ENCODE results near the gene FGGY. TPM values are rescaled to one million over a fixed set of nuclear protein-coding genes. Genes with fewer than 3 reads are reported as not detected.
A peak's percentile ranks its signal among the peaks of the same experiment; 100 is the strongest.

FGGY gene
- total RNA-seq, 4 donors from 2014 or later, result 23.3 to 26.4 (median 25.3) TPM

GRCh38 chr1:59666106-59666505 lies 369.2 kb downstream of the FGGY start:
- TF ChIP-seq POLR2A (IDR thresholded peaks at IDR 0.05; ENCODE audit: low read depth), result no peak
- TF ChIP-seq EP300 (IDR thresholded peaks at IDR 0.05), result no peak
- no peak for TF ChIP-seq POLR2AphosphoS5 (IDR thresholded peaks at IDR 0.05)
- no peak for TF ChIP-seq CTCF (IDR thresholded peaks at IDR 0.05)
- Histone ChIP-seq H3K9me3 (no peaks in the 10 kb centered on the region), H3K36me3 (no peaks in the 10 kb centered on the region), H3K4me3 (no peak overlapping the region), H3K4me1 (peaks cover 7 to 18% (median 12%) of the 10 kb centered on the region in 4 donors), H3K27me3 (no peaks in the 10 kb centered on the region), H3K27ac (replicated peaks in 1 of 4) (no peak overlapping the region)
- intact Hi-C loops (cut with DNase I), result no loop called here
- 95% methylated on average over 1 of the region's 1 CpG for WGBS
- DNase-seq (ENCODE audit: extremely low spot score), result no peak

- no peak overlapping the region for H3K27ac ChIP-seq (replicated peaks in 1 of 4)
- H3K4me3 ChIP-seq, result no peak overlapping the region
- DNase-seq (ENCODE audit: extremely low spot score), result no peak
- peaks cover 8 to 21% (median 14%) of the 10 kb centered on the region in 4 donors for H3K4me1 ChIP-seq
- no peaks in the 10 kb centered on the region for H3K27me3 ChIP-seq
- H3K36me3 ChIP-seq, result no peaks in the 10 kb centered on the region
- H3K9me3 ChIP-seq, result no peaks in the 10 kb centered on the region
- TF ChIP-seq EP300 (IDR thresholded peaks at IDR 0.05) (no peak), POLR2AphosphoS5 (IDR thresholded peaks at IDR 0.05) (no peak), CTCF (IDR thresholded peaks at IDR 0.05) (no peak), POLR2A (IDR thresholded peaks at IDR 0.05; ENCODE audit: low read depth) (no peak)
- intact Hi-C loops (cut with DNase I), result no loop called here
- WGBS, result 96% methylated on average over 3 of the region's 3 CpGs
These were observed 370.1 kb downstream of the FGGY start for GRCh38 chr1:59667020-59667419.

GRCh38 chr1:59669752-59670312 lies 372.9 kb downstream of the FGGY start:
- Histone ChIP-seq H3K27ac (replicated peaks in 1 of 4) (peak overlapping the region; percentile 27 to 57 (median 38)), H3K36me3 (no peaks in the 10 kb centered on the region), H3K4me3 (no peak overlapping the region), H3K4me1 (peaks cover 22 to 38% (median 27%) of the 10 kb centered on the region in 4 donors), H3K27me3 (no peaks in the 10 kb centered on the region), H3K9me3 (no peaks in the 10 kb centered on the region)
- 75% methylated on average over 9 of the region's 9 CpGs for WGBS
- peak; percentile 83 for DNase-seq (ENCODE audit: extremely low spot score)
- TF ChIP-seq POLR2AphosphoS5 (IDR thresholded peaks at IDR 0.05) (peak in 1 of 2 donors; percentile 12), EP300 (IDR thresholded peaks at IDR 0.05) (no peak)
- intact Hi-C loops (cut with DNase I), result no loop called here

GRCh38 chr1:59670662-59671061 lies 373.8 kb downstream of the FGGY start:
- TF ChIP-seq POLR2AphosphoS5 (IDR thresholded peaks at IDR 0.05), result no peak
- no peak for TF ChIP-seq POLR2A (IDR thresholded peaks at IDR 0.05; ENCODE audit: low read depth)
- TF ChIP-seq EP300 (IDR thresholded peaks at IDR 0.05), result no peak
- no peak for TF ChIP-seq CTCF (IDR thresholded peaks at IDR 0.05)
- 89% methylated on average over 1 of the region's 1 CpG for WGBS
- H3K4me1 ChIP-seq, result peaks cover 22 to 46% (median 33%) of the 10 kb centered on the region in 4 donors
- no peaks in the 10 kb centered on the region for H3K27me3 ChIP-seq
- no peaks in the 10 kb centered on the region for H3K36me3 ChIP-seq
- peak overlapping the region; percentile 27 to 57 (median 38) for H3K27ac ChIP-seq (replicated peaks in 1 of 4)
- intact Hi-C loops (cut with DNase I), result no loop called here
- no peak overlapping the region for H3K4me3 ChIP-seq
- H3K9me3 ChIP-seq, result no peaks in the 10 kb centered on the region
- DNase-seq (ENCODE audit: extremely low spot score), result no peak

GRCh38 chr1:59671066-59671952 lies 374.4 kb downstream of the FGGY start:
- Histone ChIP-seq H3K4me3 (no peak overlapping the region), H3K27me3 (no peaks in the 10 kb centered on the region), H3K9me3 (no peaks in the 10 kb centered on the region), H3K27ac (replicated peaks in 1 of 4) (peak overlapping the region; percentile 17 to 37 (median 27)), H3K36me3 (no peaks in the 10 kb centered on the region), H3K4me1 (peaks cover 22 to 51% (median 39%) of the 10 kb centered on the region in 4 donors)
- 95% methylated on average over 4 of the region's 5 CpGs for WGBS
- TF ChIP-seq CTCF (IDR thresholded peaks at IDR 0.05) (no peak), EP300 (IDR thresholded peaks at IDR 0.05) (no peak), POLR2AphosphoS5 (IDR thresholded peaks at IDR 0.05) (no peak), POLR2A (IDR thresholded peaks at IDR 0.05; ENCODE audit: low read depth) (no peak)
- peak; percentile 39 for DNase-seq (ENCODE audit: extremely low spot score)
- intact Hi-C loops (cut with DNase I), result no loop called here

Data from esophagus muscularis mucosa (tissue), 4 donors.